ENCODE measurements around the gene SSR1. TPM values are rescaled to one million over a fixed set of nuclear protein-coding genes. Genes with fewer than 3 reads are reported as not detected.

The SSR1 gene
- total RNA-seq, 1 experiment from 2014 or later: 102 TPM

- DNase-seq: no peak
- Histone ChIP-seq H3K23me2 (ENCODE audit: insufficient read length, low read depth, low read length, poor library complexity, severe bottlenecking) (no peaks in the 10 kb centered on the region), H4K91ac (ENCODE audit: insufficient read length, low read depth, low read length) (no peak overlapping the region), H3K18ac (ENCODE audit: insufficient read length, low read depth, low read length) (no peak overlapping the region), H3K4me1 (ENCODE audit: insufficient read depth, low read length) (no peaks in the 10 kb centered on the region), H3K79me2 (ENCODE audit: insufficient read depth, low read length) (no peaks in the 10 kb centered on the region), H4K5ac (ENCODE audit: insufficient read length, low read depth, low read length) (no peak overlapping the region), H3K14ac (ENCODE audit: insufficient read depth, low read length) (no peak overlapping the region), H3K27me3 (ENCODE audit: insufficient read depth, low read length) (no peaks in the 10 kb centered on the region), H2BK5ac (ENCODE audit: insufficient read length, low read length) (no peak overlapping the region), H3K4me2 (ENCODE audit: insufficient read depth, insufficient read length, low read length) (no peak overlapping the region), H3K79me1 (ENCODE audit: insufficient read depth, low read depth, low read length, poor library complexity, severe bottlenecking) (no peaks in the 10 kb centered on the region), H2BK12ac (ENCODE audit: insufficient read length, low read depth, low read length) (no peak overlapping the region), H3K56ac (ENCODE audit: insufficient read length, low read depth, low read length) (no peak overlapping the region), H4K20me1 (ENCODE audit: control insufficient read depth, insufficient read depth, insufficient read length) (no peaks in the 10 kb centered on the region), H3K23ac (ENCODE audit: insufficient read length, low read depth, low read length) (no peak overlapping the region), H3K4ac (ENCODE audit: low read depth, low read length) (no peak overlapping the region), H2BK120ac (ENCODE audit: low read depth, low read length, poor library complexity, severe bottlenecking) (no peak overlapping the region), H3K9me3 (ENCODE audit: control insufficient read depth, low read depth, low read length) (no peaks in the 10 kb centered on the region), H3K27ac (ENCODE audit: insufficient read length, low read depth, low read length) (no peak overlapping the region), H3T11ph (ENCODE audit: low read length) (no peak overlapping the region), H2AFZ (ENCODE audit: low read length) (no peak overlapping the region), H2AK5ac (ENCODE audit: insufficient read length, low read length) (no peak overlapping the region), H4K8ac (replicated peaks; ENCODE audit: insufficient read length, low read depth, low read length) (no peak overlapping the region), H2BK15ac (ENCODE audit: low read depth, low read length) (no peak overlapping the region), H2BK20ac (ENCODE audit: low read depth, low read length, poor library complexity, severe bottlenecking) (no peak overlapping the region), H3K9ac (ENCODE audit: extremely low read depth, insufficient read length, low read length) (no peak overlapping the region)
- Mint-ChIP-seq H3K4me3 (no peak overlapping the region), H3K36me3 (ENCODE audit: insufficient read depth in 1 of 3, low read depth in 3 of 3) (peaks cover 20 to 70% (median 68%) of the 10 kb centered on the region in 3 experiments; a peak in 6 of 7 replicates), H3K27me3 (ENCODE audit: low read depth) (no peaks in the 10 kb centered on the region), H3K9me3 (no peaks in the 10 kb centered on the region), H3K27ac (no peak overlapping the region), H3K4me1 (no peaks in the 10 kb centered on the region)
- no peak for TF ChIP-seq CTCF (conservative IDR thresholded peaks at IDR 0.05)
- no CpG with 5 or more reads among the region's 3 CpGs for WGBS (ENCODE audit: extremely low coverage, insufficient read length, low lambda C conversion rate)
Measured at GRCh38 chr6:7295916-7296315, 17.1 kb downstream of the SSR1 start.

Measured in H9 (cell line).